GM18502 (cell line): ENCODE data around the gene TEDC2.

Experiments
- ATAC-seq: cut with Tn5 transposase; IDR thresholded peaks from one replicate; pipeline ENCODE4 v1.9.1; 2021; ENCODE audit warnings: mild to moderate bottlenecking; ENCODE audit not compliant: unreplicated experiment, poor library complexity

Gene TEDC2

DNA sequence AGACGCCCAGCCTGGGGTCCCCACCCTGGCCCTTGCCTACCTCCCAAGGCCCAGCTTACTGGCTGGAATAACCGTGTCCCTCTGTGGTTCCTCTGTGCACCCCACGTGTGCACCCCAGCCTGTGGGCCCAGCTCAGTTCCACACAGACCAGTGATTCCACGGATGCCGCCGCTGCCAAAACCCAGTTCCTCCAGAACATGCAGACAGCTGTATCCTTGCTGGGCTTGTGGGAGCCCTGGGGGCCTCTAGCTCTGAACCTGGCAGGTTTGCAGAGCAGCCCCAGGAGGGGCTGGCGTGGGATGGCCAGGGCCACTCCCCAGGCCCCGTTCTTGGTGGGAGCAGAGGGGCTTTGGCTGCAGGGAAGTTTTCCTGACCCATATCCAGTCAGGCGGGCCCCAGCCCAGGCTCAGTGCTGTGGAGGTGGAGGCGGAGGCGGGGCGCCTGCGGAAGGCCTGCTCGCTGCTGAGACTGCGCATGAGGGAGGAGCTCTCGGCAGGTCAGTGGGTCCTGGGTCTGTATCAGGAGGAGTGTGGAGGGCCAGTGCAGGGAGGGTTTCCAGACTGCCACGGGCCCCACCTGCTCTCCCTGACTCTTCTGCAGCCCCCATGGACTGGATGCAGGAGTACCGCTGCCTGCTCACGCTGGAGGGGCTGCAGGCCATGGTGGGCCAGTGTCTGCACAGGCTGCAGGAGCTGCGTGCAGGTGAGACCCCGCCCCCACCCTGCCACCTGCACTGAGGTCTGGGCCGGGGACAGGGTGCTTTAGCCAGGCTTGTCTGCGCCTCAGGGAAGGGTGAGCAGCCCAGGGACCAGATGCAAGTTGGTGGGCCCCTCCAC is 2.3 kb downstream of the TEDC2 start:
- no peak for ATAC-seq

DNA sequence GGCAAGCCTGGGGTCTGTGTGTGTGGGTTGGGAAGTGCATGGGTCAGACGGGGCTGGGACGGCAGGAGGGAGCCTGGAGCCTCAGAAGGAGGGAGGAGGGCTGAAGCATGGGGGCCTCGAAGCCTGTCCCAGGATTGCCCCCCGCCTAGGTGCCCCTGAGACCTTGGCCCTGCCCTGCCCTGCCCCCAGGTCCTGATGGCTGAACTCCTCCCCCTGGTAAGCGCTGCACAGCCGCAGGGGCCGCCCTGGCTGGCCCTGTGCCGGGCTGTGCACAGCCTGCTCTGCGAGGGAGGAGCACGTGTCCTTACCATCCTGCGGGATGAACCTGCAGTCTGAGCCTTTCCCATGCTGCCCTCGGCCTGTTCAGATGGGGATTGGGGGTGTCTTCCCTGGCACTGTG is 4.4 kb downstream of the TEDC2 start:
- ATAC-seq: no peak

DNA sequence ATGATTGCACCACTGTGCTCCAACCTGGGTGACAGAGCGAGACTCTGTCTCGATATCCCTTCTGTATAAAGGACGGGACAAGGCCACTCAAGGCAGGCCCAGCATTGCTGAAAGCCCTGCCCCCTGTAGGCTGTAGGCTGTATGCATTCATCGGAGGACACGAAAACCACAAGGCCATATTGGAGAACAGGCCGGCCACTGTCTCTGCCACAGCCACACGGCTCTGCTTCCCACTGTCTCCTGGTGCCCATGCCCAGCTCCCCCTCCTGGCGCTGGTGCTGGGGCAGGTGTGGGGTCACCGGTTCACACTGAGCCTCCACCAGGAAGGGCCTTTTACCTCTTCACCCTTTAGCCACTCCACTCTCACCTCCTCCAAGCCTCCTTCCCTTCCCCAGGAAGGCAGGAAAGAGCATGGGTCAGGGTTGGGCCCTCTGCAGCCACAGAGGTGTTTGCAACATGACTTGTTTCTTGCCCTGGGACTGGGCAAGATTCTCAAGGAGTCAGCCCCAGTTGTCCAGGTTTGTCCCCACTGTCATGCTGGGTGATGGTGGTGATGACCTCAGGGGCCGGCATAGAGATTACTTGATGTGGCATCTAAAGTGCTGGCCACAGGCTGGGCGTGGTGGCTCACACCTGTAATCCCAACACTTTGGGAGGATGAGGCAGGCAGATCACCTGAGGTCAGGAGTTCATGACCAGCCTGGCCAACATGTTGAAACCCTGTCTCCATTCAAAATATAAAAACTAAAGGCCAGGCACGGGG is 5.9 kb downstream of the TEDC2 start:
- no peak for ATAC-seq

DNA sequence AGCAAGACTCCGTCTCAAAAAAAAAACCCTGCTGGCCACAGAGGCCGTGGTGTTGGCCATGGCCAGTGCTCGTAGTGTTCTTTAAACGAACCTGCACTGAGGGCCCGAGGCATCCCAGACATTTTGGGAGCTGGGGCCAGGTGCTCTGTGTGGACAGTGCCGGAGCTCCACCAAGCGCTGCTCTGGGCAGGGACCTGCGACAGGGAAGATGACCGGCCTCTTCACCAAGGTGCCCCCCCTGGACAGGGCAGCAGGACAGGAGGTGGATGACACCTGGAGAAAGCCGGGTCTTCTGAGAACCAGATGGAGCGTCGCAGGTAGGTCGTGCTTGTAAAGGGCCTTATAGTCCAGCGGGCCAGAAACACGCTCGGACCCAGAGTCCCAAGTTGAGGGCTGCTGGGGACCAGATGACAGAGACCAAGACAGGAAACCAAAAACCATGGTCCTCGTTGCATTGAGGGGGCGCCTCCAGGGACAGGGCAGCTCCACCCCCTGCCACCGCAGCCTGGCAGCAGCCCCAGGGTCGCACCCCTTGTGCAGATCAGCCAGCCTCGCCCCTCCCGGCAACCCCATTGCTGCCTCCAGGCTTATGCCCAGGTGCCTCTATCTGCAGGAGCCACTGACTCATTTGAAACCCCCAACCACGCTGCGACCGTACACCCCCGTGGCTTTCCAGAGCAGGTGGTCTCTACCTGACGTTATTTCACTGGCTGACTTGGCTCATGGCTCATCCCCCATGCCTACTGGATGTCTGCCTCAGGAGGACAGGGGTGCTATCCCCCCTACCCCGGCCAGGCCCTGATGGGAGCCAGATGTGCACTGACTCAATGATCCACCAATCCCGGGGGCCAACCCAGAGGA is 7.0 kb downstream of the TEDC2 start:
- no peak for ATAC-seq

DNA sequence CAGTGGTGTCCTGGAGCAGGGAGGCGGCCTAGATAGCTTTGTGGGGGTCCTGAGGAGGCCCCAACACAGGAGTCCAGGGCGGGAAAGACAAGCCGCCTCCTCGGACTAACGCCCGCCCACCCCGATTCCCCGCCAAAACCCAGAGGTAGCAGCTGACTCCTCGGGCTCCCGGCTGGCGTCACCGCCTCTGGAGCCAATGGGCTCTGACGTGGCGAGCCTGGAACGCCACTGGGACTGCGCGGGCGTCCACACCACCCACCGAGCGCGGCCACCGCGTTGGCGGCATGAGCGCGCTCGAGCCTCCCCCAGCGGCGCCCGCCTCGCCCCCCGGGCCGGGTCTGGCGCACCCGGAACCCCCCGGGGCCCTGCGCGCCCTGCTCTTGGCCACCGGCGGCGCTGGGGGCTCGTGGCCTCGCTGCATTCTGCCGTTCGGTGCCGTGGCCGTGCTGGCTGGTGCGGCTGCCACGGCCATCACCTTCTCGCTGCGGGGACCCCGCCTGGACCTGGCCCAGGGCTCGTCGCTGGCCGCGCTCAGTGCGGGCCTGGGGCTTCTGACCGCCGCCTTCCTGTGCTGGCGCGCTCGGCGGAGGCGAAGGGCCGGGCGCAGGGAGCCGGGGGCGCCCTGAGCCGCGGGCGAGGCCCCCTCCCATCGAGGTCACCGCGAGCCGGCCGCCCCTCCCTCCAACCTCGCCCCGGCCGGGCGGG is 7.8 kb downstream of the TEDC2 start:
- ATAC-seq: no peak

DNA sequence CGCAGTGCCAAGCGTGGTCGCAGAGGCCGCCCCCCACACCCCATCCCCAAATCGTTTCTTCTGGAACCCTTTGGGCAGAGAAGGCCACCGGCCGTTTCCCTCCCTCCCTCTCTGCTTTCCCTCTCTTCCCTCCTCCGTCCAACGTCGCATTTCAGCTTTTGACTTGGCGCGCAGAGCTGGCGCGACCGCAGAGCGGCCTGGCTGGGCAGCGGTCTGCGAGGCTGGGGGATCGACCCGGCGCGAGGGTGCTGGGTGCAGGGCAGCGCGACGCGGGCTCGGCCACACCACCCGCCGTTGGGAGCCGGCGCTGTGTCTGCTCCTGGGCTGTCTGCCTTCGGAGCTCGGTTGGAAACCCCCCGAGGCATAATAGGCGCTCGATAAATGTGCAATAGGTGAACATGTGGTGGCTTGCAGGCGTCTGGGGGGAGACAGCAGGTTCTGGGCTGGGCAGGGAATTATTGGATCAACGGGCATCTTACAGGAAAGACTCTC is 8.4 kb downstream of the TEDC2 start:
- no peak for ATAC-seq

DNA sequence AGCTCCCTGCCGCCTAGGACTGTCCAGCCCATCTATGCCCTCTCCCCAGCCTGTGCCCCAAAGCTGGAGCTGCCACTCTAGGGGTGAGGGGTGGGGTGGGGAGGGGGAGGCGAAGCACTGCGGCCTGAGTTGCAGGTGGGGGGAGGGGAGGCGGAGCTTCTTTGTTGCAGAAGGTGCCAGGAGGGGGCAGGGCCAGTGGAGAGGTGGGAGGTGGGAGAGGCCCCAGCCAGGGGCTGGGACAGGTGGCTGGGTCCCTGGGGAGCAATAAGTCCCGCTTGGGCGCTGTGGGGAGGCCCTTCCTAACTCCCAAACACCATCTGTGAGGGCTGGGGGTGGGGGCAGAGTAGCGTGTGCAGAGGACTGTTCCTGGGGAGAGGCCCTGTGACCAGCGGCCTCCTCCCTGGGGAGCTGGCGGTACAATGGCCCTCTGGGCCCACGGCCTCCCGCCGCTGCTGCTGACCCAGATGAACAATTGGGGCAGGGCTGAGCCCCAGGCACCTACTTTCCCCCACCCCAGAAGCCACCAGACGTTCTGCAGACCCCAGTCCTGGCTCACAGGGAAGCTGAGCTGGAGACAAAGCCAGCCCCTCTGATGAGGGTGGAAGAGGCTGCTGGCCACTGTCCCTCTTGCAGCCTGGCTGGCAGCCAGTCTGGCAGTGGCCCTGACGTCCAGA is 9.0 kb downstream of the TEDC2 start:
- no peak for ATAC-seq

DNA sequence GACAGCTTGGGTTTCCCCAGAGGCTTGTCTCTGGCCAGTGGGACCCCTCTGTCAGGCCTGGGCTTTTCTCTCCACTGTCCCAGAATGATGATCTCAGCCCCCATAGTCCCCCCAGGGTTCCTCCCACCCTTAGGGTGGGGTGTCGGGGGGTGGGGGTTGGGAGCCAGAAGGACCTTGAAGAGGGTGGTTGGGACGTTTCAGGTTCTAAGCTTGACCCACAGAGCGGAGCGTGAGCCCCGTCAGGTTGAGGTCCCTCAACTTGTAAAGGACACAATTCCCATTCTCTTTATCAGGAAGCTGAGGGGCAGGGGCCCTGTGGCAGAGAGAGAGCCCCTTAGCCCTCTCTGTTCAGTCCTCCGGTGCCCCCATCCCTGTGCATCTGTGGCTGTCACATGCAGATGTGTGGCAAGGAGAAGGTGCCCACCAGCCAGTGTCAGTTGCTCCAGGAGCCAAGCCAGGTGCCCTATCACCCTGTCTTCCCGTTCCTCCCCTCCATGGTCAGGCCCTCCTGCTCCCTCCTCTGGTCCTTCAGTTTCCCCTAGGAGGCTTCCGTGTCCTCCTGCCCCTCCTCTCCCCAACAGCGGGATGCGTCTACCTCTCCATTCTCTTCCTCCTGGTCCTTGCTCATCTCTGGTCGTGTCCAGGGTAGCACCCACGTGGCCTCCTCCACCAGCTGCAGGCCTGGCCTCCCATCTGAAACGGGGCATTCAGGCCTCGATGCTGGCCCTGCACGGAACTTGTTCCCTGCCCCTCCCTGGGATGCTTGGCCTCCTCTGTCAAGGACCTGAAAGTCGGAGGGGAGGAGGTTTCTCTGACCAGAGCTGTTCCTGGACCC is 9.7 kb downstream of the TEDC2 start:
- no peak for ATAC-seq

DNA sequence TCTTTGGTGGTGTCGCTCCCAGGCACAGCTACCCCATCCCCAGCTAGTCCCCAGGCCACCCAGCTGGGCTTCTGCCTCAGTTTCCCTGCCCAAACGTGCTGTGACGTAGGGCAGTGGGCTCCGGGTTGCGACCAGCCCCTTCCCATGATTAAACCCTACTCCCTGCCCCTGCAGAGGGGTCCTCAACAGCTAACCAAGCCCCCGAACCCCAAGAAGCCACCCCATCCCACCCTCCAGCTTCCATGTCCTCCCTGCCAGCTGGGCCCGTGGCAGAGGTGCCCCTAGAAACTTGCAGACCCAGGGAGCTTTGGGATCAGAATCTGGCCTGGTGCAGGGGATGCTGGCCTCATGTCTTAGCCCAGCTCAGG is 10.3 kb downstream of the TEDC2 start:
- no peak for ATAC-seq

DNA sequence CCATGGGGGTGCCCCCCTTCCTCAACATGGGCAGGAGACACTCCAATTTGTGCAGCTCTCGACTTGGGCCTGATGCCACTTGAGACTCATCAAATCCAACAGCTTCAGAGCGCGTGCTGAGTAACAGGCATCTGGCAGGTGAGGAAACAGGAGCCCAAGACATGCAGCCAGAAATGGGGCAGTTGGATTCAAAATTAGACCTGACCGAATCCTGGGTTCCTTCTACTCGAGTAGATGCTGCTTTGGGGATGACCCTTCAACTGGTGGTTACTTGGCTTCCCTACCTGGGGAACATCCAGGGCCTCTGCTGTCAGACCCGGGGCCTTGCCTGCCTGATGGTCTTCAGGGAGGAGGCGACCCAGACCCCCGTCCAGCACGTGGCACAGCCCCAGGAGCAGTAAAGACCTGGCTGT is 10.7 kb downstream of the TEDC2 start:
- no peak for ATAC-seq

DNA sequence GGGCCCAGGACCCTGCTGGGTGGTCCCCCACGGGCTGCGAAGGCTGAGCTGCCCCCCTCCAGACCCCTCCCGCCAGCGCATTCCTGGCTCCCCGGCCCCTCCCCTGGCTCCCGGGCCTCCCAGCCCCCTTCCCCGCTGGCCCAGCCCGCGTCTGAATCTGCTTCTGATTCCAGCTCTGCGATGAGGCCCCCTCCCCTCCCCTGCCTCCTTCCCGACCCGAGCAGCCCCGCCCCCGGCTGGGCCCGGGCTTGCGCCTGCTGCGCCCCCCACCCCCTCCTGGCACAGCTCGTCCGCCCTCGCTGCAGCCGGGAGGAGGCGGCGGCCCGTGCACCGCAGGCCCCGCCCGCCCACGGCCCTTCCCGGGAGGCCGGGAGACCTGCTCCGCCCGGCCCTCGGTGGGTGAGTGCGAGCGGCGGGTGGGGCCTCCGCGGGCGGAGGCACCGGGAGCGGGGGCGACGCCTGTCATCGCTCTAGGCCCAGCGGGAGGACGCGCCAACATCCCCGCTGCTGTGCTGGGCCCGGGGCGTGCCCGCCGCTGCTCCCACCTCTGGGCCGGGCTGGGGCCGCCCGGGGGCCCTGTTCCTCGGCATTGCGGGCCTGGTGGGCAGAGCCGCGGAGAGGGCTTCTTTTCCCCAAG is 11.2 kb downstream of the TEDC2 start, which contains the start of gene NTN3:
TSS of gene NTN3 (plus strand) at position 282 of the 637 bp plus-strand sequence. CDS start 405 bp downstream, outside the sequence.
- ATAC-seq: no peak

DNA sequence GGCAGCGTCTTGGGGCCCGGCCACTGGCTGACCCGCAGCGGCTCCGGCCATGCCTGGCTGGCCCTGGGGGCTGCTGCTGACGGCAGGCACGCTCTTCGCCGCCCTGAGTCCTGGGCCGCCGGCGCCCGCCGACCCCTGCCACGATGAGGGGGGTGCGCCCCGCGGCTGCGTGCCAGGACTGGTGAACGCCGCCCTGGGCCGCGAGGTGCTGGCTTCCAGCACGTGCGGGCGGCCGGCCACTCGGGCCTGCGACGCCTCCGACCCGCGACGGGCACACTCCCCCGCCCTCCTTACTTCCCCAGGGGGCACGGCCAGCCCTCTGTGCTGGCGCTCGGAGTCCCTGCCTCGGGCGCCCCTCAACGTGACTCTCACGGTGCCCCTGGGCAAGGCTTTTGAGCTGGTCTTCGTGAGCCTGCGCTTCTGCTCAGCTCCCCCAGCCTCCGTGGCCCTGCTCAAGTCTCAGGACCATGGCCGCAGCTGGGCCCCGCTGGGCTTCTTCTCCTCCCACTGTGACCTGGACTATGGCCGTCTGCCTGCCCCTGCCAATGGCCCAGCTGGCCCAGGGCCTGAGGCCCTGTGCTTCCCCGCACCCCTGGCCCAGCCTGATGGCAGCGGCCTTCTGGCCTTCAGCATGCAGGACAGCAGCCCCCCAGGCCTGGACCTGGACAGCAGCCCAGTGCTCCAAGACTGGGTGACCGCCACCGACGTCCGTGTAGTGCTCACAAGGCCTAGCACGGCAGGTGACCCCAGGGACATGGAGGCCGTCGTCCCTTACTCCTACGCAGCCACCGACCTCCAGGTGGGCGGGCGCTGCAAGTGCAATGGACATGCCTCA is 12.0 kb downstream of the TEDC2 start:
- no peak for ATAC-seq

DNA sequence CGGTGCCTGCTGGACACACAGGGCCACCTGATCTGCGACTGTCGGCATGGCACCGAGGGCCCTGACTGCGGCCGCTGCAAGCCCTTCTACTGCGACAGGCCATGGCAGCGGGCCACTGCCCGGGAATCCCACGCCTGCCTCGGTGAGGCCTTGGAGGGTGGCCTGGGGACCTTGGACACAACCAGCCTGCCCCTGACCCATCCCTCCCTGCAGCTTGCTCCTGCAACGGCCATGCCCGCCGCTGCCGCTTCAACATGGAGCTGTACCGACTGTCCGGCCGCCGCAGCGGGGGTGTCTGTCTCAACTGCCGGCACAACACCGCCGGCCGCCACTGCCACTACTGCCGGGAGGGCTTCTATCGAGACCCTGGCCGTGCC is 12.6 kb downstream of the TEDC2 start:
- ATAC-seq: no peak

DNA sequence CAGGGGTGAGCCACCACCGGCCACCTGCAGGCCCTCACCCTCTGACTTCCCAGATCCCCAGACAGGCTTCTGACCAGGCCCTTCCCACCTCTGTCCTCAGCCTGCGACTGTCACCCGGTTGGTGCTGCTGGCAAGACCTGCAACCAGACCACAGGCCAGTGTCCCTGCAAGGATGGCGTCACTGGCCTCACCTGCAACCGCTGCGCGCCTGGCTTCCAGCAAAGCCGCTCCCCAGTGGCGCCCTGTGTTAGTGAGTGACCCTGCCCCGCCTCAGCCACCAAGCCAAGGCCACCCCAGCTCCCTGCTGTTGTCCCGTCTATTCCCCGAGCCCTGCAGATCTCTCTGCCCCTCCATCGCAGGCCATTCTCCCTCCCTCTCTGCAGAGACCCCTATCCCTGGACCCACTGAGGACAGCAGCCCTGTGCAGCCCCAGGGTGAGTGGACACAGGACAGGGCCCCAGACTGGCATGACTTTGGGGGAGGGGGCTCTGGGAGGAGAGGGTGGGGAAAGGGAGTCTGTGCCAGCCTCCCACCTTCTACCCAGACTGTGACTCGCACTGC is 13.1 kb downstream of the TEDC2 start:
- no peak for ATAC-seq

DNA sequence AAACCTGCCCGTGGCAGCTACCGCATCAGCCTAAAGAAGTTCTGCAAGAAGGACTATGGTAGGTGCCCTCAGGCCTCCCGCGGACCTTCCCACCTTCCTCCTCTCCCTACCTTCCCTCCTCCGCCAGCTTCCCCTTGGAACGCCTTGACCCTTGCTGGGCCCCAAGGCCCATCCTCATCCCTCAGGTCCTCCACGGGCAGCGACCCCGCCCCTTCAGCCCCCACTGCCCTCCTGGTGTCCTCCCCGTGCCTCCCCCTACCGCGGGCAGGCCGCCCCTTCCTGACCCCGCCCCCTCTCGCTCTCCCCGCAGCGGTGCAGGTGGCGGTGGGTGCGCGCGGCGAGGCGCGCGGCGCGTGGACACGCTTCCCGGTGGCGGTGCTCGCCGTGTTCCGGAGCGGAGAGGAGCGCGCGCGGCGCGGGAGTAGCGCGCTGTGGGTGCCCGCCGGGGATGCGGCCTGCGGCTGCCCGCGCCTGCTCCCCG is 13.6 kb downstream of the TEDC2 start:
- no peak for ATAC-seq

DNA sequence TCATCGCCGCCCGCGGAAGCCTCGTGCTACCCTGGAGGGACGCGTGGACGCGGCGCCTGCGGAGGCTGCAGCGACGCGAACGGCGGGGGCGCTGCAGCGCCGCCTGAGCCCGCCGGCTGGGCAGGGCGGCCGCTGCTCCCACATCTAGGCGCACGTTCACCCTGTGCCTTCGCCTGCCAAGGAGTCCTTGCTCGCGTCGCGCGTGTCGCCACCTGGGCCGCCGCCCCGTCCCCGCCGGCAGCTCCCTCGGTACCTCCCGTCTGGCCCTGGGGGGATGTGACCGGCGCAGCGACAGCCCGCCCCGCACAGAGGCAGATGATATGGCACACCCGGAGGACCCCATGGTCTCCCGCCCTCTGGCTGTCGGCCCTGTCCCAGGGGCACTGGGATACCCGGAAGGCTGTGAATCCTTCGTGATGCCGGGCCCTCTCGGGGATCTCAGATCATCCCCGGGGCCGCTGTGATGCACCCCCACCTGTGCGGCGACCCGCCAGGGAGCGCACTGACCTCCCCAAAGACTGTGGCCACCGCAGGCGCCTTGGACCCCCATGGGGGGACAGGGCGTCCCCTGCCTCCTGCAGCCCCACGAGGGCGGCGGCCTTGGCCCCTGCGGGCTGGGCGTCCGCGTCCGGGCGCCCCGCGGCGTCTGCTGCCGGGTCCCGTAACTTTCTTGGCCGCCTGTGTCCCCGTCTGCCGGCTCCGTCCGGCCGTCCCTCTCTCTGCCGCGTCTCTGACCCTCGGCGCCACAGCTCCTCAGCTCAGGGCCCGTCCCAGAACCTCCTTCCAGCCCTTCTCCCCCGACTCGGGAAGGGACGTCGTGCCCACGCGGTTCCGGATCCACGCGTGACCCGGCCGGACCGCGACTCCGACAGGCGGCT is 14.3 kb downstream of the TEDC2 start:
- ATAC-seq: peak; percentile 33
